Stimulated activated CD4-positive, alpha-beta T cell treated with anti-CD3 and anti-CD28 coated beads, Interleukin-12 subunit alpha, Interleukin-12 subunit beta, amount 100 ng/mL, for 24 hours (primary cell): ENCODE measurements around the gene TRIM73.
"Not testable (repeated sequence)": the region's sequence is repeated elsewhere in the genome, so short reads cannot be mapped to it uniquely, and the experiment has no call there.

ENCODE experiments used
- DNase-seq, 2 experiments: peaks; one replicate each; pipeline ENCODE4 v3.0.0-alpha.2; 2020; ENCODE audit warnings: low read depth in 2 of 2

The TRIM73 gene

DNA sequence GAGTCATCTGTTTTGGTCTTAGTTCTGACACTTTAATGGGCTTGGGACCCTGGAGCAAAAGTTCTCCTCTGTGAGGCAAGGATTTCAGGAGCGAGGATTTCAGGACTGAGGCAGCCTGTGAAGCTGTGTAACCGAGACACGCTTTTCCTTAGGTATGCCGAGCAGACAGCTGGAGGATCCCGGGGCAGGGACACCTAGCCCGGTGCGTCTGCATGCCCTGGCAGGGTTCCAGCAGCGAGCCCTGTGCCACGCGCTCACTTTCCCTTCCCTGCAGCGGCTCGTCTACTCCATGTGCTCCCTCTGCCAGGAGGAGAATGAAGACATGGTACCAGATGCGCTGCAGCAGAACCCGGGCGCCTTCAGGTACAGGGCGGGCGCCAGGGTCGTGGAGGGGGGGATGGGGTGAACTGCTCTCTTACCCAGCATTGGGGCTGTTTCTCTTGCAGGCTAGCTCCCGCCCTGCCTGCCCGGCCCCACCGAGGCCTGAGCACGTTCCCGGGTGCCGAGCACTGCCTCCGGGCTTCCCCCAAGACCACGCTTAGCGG lies 20.5 kb downstream of the TRIM73 start:
- DNase-seq: not testable (repeated sequence)

DNA sequence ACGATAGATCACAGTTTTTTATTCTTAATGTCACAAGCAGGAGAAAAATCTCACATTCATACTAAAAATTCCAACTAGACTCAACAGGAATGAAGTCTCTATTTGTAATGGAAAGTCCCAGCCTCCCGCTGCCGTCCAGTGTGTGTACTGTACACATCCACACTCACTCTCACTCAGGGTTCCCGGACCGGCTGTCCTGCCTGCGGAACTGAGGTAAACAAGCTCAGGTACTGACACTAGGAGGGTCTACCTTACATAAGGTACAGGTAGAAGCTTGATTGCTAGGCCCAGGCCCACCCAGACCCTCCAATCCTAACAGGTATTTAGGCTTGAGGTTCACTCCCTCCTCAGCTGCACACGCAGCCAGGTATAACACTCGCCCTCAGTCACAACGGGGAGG lies 21.4 kb downstream of the TRIM73 start:
- DNase-seq: not testable (repeated sequence)

- DNase-seq: not testable (repeated sequence)
Measured at GRCh38 chr7:75418292-75418858, 22.9 kb downstream of the TRIM73 start.

DNA sequence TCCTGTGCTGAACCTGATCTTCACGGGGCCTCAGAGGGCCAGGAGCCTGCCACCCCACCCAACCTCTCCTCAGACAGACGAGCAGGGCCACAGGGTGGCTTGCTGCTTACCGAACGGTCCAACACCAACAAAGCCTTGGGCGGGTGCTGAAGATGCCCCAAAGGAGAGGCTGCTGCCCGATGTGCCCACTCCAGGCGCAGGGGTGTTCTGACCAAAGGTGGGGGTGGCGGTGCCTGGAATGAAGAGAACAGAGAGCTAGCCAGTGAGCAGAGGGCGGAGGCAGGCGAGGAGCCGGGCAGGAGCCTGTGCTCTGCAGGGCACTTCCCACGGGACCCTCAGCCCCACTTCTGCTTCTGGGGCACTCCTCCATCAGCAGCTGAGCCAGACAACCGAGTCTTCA lies 23.8 kb downstream of the TRIM73 start:
- DNase-seq: not testable (repeated sequence)

- DNase-seq: not testable (repeated sequence)
Measured at GRCh38 chr7:75419693-75420092, 24.3 kb downstream of the TRIM73 start.

- not testable (repeated sequence) for DNase-seq
Measured at GRCh38 chr7:75420152-75420551, 24.7 kb downstream of the TRIM73 start.

GRCh38 chr7:75421798-75422710 lies 26.6 kb downstream of the TRIM73 start:
- DNase-seq: not testable (repeated sequence)

DNA sequence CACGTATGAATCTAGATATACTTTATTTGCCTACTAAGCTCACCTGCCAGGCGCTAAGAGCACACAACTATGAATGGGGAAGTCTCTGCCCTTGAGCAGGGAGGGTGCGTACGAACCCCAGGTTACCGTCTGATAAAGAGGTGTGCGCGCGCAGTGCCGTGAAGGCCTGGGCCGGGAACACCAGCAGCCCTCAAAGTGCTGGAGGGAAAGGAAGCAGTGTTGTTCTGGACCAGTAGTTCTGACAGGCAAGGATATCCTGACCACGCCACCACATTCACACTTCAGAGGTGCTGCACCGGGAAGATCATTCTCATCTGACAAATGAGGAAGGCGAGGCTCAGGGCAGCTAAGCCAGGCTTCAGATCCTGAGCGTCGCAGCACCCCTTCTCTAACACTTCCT lies 28.1 kb downstream of the TRIM73 start:
- not testable (repeated sequence) for DNase-seq

DNA sequence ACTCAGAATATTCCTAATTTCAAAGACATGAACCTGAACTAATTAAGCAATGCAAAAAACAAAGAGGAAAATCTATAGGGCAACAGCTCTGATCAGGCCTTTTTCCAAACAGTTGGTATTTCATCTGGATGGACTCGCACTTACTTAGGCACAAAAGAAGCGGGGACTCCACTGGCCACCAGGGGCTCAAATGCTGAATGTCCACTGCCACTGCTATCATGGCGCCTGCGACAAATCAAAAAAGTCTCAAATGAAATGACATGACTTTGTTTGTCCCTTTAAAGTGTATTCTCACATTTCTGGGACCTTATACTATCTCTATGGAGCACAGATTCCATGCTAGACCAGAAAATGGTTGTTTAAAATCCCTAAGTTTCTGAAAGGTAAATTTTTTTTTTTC lies 43.6 kb downstream of the TRIM73 start:
- not testable (repeated sequence) for DNase-seq

GRCh38 chr7:75442101-75442464 lies 46.7 kb downstream of the TRIM73 start:
- not testable (repeated sequence) for DNase-seq

DNA sequence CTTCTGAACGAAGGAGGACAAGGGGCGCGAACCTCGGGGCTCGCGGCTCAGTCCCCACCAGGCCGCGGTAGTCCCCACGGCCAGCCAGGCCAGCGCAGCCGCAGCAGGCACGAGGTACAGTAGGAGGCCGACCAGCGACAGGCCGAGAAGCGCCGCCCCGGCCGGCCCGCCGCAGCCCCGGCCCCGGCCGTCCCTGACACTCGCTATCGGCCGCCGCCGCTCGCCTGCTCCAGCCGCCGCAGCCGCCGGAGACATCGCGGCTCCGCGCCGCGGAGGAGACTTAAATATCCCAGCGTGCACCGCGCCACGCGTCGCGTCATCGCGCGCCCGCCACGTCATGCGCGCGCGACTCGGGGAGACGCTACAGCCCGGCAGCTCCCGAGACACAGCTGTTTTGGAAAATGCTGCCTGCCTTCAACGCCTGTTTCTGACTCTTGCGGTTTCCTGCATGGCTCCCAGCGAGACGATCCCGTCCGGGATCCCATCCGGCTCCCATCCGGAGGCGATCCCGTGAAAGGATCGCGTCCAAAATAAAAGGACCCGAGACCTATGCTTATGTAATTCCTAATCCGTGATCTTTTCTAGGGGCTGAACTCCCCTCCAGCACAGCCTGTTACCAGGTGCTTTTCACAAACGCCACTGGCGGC lies 47.2 kb downstream of the TRIM73 start:
- not testable (repeated sequence) for DNase-seq

DNA sequence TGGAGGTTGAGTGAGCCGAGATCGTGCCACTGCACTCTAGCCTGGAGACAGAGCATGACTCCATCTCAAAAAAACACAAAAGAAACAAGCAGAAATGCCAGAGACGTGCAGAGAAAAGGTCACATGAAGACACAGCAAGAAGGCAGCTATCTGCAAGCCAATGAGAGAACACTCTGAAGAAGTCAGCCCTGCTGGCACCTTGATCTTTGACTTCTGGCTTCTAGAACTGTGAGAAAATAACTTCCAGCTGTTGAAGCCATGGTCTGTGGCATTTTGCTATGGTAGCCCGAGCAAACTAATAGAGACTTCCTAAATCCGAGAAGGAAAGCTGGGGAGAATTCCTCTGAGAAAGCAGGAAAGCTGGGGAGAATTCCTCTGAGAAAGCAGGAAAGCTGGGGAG lies 54.5 kb downstream of the TRIM73 start:
- not testable (repeated sequence) for DNase-seq

DNA sequence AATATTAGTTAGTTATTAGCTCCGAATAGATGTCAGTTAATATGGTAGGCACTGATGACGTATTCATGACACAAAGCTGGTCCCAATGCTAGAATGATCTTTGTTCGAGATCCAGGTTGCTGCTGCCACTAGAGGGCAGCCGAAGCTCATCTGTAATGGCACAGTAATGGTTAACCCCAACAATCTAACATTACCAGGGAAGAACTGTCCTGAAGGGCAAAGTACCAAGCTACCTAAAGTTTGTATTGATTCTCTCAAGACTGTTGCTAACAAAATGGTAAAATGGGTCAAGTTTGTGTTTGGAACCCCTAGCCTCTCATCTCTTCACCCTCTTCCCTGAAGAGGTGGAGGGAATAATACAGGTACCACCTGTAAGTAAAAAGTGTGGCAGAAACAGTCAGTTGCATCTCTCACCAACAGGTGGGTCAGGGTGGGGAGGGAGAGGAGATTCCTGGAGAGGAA lies 57.1 kb downstream of the TRIM73 start:
- not testable (repeated sequence) for DNase-seq
